Cardiac muscle cell (in vitro differentiated cells and primary cell): ENCODE results near the gene KRT17. TPM values are rescaled to one million over a fixed set of nuclear protein-coding genes. Genes with fewer than 3 reads are reported as not detected.
"Not testable (repeated sequence)": the region's sequence is repeated elsewhere in the genome, so short reads cannot be mapped to it uniquely, and the experiment has no call there.

Source experiments
- DNase-seq, 2 donors: peaks; one replicate each; pipeline versions ENCODE4 v3.0.0 to v3.0.0-alpha.2; 2010 to 2017; ENCODE audit warnings: low read depth in 1 of 2, low spot score in 1 of 2
- H3K27ac ChIP-seq: fragments of 200-600 bp; sonication (generic); 2 replicates; pipeline ENCODE4 v1.5.1; 2016
- H3K27me3 ChIP-seq: fragments of 200-600 bp; sonication (generic); 2 replicates; pipeline ENCODE4 v1.6.0; 2016; ENCODE audit warnings: control low read depth
- H3K36me3 ChIP-seq: fragments of 200-600 bp; sonication (generic); 2 replicates; pipeline ENCODE4 v1.5.1; 2016; ENCODE audit warnings: control low read depth
- H3K4me1 ChIP-seq: fragments of 200-600 bp; sonication (generic); 2 replicates; pipeline ENCODE4 v1.8.1; 2017; ENCODE audit warnings: low read depth, mild to moderate bottlenecking, mixed run types
- H3K4me3 ChIP-seq: fragments of 200-600 bp; sonication (generic); 2 replicates; pipeline ENCODE4 v1.5.1; 2016; ENCODE audit warnings: mild to moderate bottlenecking
- H3K9me3 ChIP-seq: fragments of 200-600 bp; sonication (generic); 2 replicates; pipeline ENCODE4 v1.5.1; 2017; ENCODE audit warnings: low read depth, mild to moderate bottlenecking, control low read depth
- CTCF ChIP-seq: IDR thresholded peaks from 2 replicates; pipeline ENCODE4 v1.5.1; 2012; ENCODE audit warnings: low read depth, mild to moderate bottlenecking, low read length
- polyA plus RNA-seq: library from polyadenylated mRNA; unstranded; fragments of >200 nt; fragmentation: Nextera tagmentation; extraction: Ambion mirVana; gene quantifications from 2 replicates; pipeline ENCODE4 v1.2.1, GENCODE V29; 2016
- total RNA-seq: library from RNA; depleted of rRNA; stranded (reverse); fragments of >200 nt; gene quantifications from 2 replicates; pipeline ENCODE4 v1.2.3, GENCODE V29; 2016

KRT17 gene
- total and polyA plus RNA-seq, 2 experiments from 2014 or later = 1.2 TPM; not detected in 1

- Histone ChIP-seq H3K27me3 (no peaks in the 10 kb centered on the region), H3K27ac (no peak overlapping the region), H3K4me3 (no peak overlapping the region), H3K4me1 (peaks cover 7% of the 10 kb centered on the region), H3K9me3 (no peaks in the 10 kb centered on the region), H3K36me3 (no peaks in the 10 kb centered on the region)
- no peak for TF ChIP-seq CTCF
- DNase-seq = no peak
Observed at GRCh38 chr17:41583137-41584127, 40.9 kb downstream of the KRT17 start.

GRCh38 chr17:41582061-41582968 lies 42.1 kb downstream of the KRT17 start:
- not testable (repeated sequence) for H3K27ac ChIP-seq, H3K4me1 ChIP-seq, H3K9me3 ChIP-seq, DNase-seq, H3K4me3 ChIP-seq, H3K27me3 ChIP-seq, H3K36me3 ChIP-seq

GRCh38 chr17:41581366-41582060 lies 42.9 kb downstream of the KRT17 start:
- Histone ChIP-seq H3K27ac (no peak overlapping the region), H3K4me1 (peaks cover 7% of the 10 kb centered on the region), H3K4me3 (no peak overlapping the region), H3K9me3 (no peaks in the 10 kb centered on the region), H3K36me3 (no peaks in the 10 kb centered on the region), H3K27me3 (no peaks in the 10 kb centered on the region)
- DNase-seq = no peak
- TF ChIP-seq CTCF = no peak

GRCh38 chr17:41580687-41581365 lies 43.5 kb downstream of the KRT17 start:
- H3K27ac ChIP-seq = no peak overlapping the region
- no peak for TF ChIP-seq CTCF
- no peak overlapping the region for H3K4me3 ChIP-seq
- no peak for DNase-seq
- H3K27me3 ChIP-seq = no peaks in the 10 kb centered on the region
- H3K9me3 ChIP-seq = no peaks in the 10 kb centered on the region
- H3K4me1 ChIP-seq = peaks cover 7% of the 10 kb centered on the region
- no peaks in the 10 kb centered on the region for H3K36me3 ChIP-seq

GRCh38 chr17:41580244-41580575 lies 44.2 kb downstream of the KRT17 start:
- Histone ChIP-seq H3K36me3 (no peaks in the 10 kb centered on the region), H3K27ac (no peak overlapping the region), H3K4me1 (peaks cover 2% of the 10 kb centered on the region), H3K27me3 (no peaks in the 10 kb centered on the region), H3K4me3 (no peak overlapping the region), H3K9me3 (no peaks in the 10 kb centered on the region)
- TF ChIP-seq CTCF = no peak
- no peak for DNase-seq
